HG03108 (cell line): ENCODE results near the gene H6PD.

ENCODE experiments used
- ATAC-seq: cut with Tn5 transposase; IDR thresholded peaks from one replicate; pipeline ENCODE4 v1.9.1; 2021; ENCODE audit warnings: moderate library complexity; ENCODE audit not compliant: unreplicated experiment

H6PD gene

GRCh38 chr1:9256332-9256731 lies 21.8 kb downstream of the H6PD start:
- no peak for ATAC-seq

DNA sequence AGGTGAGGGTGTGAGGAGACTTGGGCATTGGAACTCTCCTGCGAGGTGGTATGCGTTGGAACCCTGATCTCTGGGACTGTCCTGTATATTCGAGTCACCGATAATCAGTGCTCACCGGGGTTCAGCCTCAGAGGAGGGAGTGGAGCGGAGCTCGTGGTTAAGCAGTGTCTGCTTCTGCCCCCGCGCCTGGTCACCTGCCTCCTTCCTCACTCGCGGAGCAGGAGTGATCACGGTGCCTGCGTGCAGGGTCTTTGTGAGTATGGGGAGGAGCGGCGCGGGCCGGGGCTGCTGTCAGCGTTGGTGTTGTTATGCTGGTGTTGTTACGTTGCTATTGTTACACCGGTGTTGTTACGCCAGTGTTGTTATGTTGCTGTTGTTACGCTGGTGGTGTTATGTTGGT lies 23.3 kb downstream of the H6PD start:
- no peak for ATAC-seq

- ATAC-seq = no peak
Observed at GRCh38 chr1:9258629-9259028, 24.1 kb downstream of the H6PD start.

GRCh38 chr1:9260059-9260766 lies 25.6 kb downstream of the H6PD start:
- ATAC-seq = no peak

- no peak for ATAC-seq
Observed at GRCh38 chr1:9261496-9261895, 26.9 kb downstream of the H6PD start.

- ATAC-seq = no peak
Observed at GRCh38 chr1:9262096-9262986, 27.8 kb downstream of the H6PD start.

DNA sequence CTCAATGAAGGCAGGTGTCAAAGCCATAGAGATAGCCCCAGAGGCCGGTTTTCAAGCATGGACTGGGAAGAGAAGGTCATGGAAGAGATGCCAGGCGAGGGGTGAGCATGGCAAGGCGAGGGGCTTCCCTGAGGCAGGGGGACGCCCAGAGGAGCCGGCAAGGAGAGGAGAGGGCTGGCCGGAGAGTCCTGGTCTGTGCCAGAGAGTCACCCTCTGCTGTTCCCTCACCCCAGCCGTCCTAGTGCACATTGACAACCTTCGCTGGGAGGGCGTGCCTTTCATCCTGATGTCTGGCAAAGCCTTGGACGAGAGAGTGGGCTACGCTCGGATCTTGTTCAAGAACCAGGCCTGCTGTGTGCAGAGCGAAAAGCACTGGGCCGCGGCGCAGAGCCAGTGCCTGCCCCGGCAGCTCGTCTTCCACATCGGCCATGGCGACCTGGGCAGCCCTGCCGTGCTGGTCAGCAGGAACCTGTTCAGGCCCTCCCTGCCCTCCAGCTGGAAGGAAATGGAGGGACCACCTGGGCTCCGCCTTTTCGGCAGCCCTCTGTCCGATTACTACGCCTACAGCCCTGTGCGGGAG lies 28.8 kb downstream of the H6PD start:
- no peak for ATAC-seq

DNA sequence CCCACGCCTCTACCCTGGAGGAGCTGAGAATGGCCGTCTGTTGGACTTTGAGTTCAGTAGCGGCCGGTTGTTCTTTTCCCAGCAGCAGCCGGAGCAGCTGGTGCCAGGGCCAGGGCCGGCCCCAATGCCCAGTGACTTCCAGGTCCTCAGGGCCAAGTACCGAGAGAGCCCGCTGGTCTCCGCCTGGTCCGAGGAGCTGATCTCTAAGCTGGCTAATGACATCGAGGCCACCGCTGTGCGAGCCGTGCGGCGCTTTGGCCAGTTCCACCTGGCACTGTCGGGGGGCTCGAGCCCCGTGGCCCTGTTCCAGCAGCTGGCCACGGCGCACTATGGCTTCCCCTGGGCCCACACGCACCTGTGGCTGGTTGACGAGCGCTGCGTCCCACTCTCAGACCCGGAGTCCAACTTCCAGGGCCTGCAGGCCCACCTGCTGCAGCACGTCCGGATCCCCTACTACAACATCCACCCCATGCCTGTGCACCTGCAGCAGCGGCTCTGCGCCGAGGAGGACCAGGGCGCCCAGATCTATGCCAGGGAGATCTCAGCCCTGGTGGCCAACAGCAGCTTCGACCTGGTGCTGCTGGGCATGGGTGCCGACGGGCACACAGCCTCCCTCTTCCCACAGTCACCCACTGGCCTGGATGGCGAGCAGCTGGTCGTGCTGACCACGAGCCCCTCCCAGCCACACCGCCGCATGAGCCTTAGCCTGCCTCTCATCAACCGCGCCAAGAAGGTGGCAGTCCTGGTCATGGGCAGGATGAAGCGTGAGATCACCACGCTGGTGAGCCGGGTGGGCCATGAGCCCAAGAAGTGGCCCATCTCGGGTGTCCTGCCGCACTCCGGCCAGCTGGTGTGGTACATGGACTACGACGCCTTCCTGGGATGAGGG lies 29.7 kb downstream of the H6PD start:
- no peak for ATAC-seq

- no peak for ATAC-seq
Observed at GRCh38 chr1:9265037-9265436, 30.5 kb downstream of the H6PD start.

DNA sequence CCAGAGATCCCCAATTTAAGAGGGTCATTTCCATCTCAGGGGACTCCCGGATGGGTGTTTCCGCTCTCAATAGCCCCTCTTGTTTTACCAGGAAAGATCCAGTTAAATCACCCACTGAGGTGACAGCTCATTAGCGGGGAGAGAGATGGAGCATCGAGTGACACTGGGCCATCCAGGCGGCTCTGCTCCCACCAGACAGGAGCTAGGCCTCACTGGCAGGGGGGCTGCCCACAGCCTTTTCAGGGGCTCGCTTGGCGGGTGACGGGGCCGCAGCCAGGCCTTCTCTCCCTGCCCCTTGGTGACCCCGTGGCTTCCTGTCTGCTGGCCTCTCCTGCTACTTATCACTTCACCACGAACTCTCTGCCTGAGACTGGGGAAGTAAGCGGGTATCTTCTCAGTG lies 31.4 kb downstream of the H6PD start:
- no peak for ATAC-seq

DNA sequence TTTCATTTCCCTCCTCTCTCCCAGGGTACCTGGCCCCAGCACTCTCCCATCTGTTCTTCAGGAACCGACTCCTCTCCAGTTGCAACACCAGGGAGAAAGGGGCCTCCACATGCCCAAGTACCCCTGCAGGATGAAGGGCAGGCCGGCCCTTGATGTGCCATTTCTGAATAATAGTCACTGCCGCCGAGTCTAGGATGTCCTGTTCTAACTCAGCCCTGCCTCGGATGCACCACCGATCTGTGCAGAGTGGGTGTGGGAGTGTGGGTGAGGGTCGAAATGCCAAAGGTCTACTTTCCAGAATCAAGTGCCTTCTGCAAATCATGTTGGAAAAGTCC lies 32.7 kb downstream of the H6PD start:
- no peak for ATAC-seq

DNA sequence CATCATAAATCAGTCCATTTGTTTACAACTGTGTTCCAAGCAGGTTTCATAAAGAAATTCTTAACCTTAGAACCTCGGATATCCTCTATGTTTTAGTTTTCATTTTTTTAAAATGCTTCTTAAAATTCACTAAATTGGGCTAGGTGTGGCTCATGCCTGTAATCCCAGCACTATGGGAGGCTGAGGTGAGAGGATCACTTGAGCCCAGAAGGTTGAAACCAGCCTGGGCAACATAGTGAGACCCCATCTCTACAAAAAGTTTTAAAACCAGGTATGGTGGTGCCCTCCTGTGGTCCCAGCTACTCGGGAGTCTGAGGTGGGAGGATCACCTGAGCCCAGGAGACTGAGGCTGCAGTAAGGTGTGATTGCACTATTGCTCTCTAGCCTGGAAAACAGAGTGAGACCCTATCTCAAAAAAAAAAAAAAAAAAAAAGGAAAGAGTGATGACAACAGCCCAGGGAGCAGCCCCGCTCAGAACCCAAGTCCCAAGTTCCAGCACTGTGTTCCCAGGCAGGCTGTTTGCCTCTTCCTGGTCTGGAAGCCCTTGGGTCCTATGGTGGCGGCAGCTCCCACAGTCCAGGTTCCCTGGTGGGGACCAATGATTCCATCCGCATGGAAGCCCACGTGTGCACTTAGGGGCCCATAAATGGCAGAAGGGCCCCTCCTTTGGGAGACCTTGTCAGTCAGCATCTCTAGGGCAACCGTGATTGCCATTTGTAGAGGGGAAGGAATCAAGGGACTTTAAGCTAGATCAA lies 33.4 kb downstream of the H6PD start:
- ATAC-seq = no peak

DNA sequence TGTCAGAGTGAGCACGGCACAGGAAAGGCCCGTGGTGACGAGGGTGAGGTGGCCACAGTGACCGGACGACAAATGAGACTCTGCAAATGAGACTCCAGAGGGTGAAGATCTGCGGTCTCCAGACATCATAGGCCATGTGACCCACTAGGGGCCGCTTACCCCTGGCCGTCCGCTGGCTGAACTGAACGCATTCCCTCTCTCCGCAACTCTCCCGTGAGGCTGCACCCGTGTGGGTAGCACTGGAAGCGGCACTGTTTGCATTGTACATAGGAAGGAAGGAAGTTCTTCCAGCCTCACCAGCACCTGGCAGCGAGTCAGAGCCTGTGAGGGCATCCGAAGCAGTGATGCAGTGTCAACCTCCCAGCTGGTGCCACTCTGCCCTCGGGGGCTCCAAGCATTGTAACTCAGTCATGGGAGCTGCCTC lies 34.5 kb downstream of the H6PD start:
- ATAC-seq = no peak

- no peak for ATAC-seq
Observed at GRCh38 chr1:9269721-9270120, 35.1 kb downstream of the H6PD start.

GRCh38 chr1:9270290-9270883 lies 35.8 kb downstream of the H6PD start:
- ATAC-seq = no peak

DNA sequence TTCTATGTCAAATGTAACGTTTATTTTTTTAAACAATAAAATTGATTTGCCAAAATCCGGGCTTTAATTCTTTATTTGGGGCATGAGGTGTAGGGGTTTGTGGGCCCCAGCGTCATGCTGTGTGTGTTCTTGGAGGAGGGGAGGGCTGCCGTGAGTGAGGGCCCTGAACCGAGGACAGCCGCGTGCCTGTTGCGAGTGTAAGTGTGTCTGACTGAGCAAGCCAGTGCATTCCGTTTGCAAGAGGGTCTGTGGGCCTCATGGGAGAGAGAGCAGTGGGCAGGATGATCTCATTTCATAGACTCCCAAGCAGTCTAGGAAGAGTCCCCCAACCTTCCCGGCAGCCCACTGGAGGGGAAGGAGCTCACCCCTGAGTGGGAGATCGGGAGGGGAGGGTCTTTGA lies 36.7 kb downstream of the H6PD start:
- ATAC-seq = no peak

GRCh38 chr1:9271861-9272595 lies 37.5 kb downstream of the H6PD start:
- no peak for ATAC-seq

GRCh38 chr1:9273177-9273576 lies 38.6 kb downstream of the H6PD start:
- ATAC-seq = no peak

- no peak for ATAC-seq
Observed at GRCh38 chr1:9275161-9275560, 40.6 kb downstream of the H6PD start.
